T-helper 1 cell treated with Interleukin-12 subunit alpha and Interleukin-12 subunit beta and Interleukin-4 antibody, amounts not matched to agents 30 ng/mL and 1 ng/mL, for 36 hours (primary cell): ENCODE results near the gene GGA1. TPM values are rescaled to one million over a fixed set of nuclear protein-coding genes. Genes with fewer than 3 reads are reported as not detected.
"Not testable (repeated sequence)": the region's sequence is repeated elsewhere in the genome, so short reads cannot be mapped to it uniquely, and the experiment has no call there.

Source experiments
- intact Hi-C: fragments of 100-400 bp; cut with micrococcal nuclease; formaldehyde crosslinking; loops from one replicate; pipeline ENCODE4 v1.15.1; 2024
- total RNA-seq: library from RNA; stranded (reverse); gene quantifications from 2 replicates; pipeline ENCODE4 v1.2.3, GENCODE V29; 2022

GGA1 gene
- total RNA-seq, 1 donor from 2014 or later: 67.2 TPM

- intact Hi-C loops: loop anchor here (10.0 kb wide), 1 partner anchor 795 kb away; the partner anchor contains the start of gene IFT27
Observed at GRCh38 chr22:37569921-37570660, 38.5 kb upstream of the GGA1 start.

DNA sequence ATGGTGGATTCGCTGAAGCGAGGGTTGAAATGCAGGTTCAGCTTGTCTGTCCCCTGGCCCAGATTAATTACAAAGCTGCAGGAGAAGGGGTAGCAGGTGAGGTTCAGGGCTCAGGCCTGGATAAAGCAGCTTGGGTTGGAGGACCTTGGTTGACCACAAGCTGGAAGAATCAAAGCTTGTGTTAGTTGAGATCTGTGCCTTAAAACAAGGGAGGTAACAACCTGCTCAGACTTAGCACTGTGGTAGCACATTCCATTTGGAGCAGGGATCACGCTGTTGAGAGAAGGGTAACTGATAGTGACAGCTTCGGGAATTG is 38.0 kb upstream of the GGA1 start:
- intact Hi-C loops: no loop called here

GRCh38 chr22:37571258-37571991 is 37.2 kb upstream of the GGA1 start:
- intact Hi-C loops: no loop called here

DNA sequence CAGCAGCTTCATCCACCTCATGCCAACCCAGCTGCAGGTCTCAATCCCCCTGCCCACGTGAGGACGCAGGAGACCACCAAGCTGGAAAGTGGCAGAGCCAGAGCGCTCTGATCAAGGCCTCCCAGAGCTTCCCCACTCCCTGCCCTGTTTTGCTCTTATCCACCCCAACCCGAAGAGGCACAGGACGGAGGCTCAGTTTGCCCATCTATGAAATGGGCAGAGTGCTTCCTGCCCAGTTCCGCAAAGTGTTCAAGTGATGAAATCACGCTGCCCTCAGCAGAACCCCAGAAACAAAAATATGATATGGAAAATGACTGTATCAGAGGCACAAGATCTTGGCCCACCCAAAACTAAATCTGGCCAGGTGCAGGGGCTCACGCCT is 36.7 kb upstream of the GGA1 start:
- intact Hi-C loops: loop anchor here (2.0 kb wide), 1 partner anchor 15 kb away; no protein-coding TSS in a partner anchor

DNA sequence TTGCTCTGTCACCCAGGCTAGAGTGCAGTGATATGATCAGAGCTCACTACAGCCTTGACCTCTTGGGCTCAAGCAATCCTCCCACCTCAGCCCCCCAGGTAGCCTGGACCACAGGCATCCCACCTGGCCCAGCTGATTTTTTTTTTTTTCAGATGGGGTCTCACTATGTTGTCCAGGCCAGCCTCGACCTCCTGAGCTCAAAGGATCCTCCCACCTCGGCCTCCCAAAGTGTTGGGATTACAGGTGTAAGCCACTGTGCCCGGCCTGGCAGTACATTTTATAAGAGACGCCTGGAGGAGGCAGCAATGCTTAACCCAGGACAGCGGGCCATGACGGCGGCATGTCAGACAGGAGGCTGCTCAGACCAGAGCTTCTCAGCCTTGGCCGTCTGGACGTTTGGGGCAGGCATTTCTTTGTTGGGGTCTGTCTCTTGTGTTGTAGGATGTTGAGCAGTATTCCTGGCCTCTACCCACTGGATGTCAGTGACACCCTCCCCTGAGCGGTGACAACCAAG is 33.1 kb upstream of the GGA1 start:
- intact Hi-C loops: no loop called here

GRCh38 chr22:37578002-37578401 is 30.6 kb upstream of the GGA1 start:
- intact Hi-C loops: no loop called here

DNA sequence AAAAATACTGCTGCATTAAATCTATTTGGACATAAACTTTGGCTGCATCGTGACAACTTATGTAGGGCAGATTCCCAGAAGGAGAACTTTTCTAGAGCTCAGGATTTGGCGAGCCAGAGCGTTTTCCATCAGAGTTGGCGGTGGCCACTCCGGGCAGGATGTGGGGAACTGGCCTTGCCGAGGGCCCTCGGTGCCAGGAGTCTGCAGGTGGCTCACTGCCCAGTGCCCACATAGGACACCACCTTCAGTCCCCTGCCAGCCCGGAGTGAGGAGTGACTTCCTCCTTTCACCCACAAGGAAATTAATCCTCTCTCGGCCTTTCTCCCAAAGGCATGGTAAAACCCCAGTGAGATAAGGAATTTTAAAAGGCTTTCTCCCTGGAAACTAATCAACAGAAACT is 27.1 kb upstream of the GGA1 start:
- intact Hi-C loops: no loop called here

- intact Hi-C loops: no loop called here
Observed at GRCh38 chr22:37582526-37582925, 26.1 kb upstream of the GGA1 start.

- intact Hi-C loops: no loop called here
Observed at GRCh38 chr22:37588546-37589215, 20.0 kb upstream of the GGA1 start.

GRCh38 chr22:37589636-37590035 is 19.0 kb upstream of the GGA1 start:
- intact Hi-C loops: loop anchor here (5.0 kb wide), 1 partner anchor 272 kb away; no protein-coding TSS in a partner anchor

GRCh38 chr22:37591081-37591480 is 17.6 kb upstream of the GGA1 start:
- intact Hi-C loops: loop anchor here (5.0 kb wide), 1 partner anchor 274 kb away; no protein-coding TSS in a partner anchor

GRCh38 chr22:37591823-37592404 is 16.7 kb upstream of the GGA1 start:
- intact Hi-C loops: loop anchor here (1.0 to 5.0 kb wide), 6 partner anchors 16 to 275 kb away; partner anchors contain the start of genes GGA1 and MFNG

GRCh38 chr22:37594237-37594636 is 14.4 kb upstream of the GGA1 start:
- intact Hi-C loops: loop anchor here (5.0 kb wide), 1 partner anchor 277 kb away; no protein-coding TSS in a partner anchor

DNA sequence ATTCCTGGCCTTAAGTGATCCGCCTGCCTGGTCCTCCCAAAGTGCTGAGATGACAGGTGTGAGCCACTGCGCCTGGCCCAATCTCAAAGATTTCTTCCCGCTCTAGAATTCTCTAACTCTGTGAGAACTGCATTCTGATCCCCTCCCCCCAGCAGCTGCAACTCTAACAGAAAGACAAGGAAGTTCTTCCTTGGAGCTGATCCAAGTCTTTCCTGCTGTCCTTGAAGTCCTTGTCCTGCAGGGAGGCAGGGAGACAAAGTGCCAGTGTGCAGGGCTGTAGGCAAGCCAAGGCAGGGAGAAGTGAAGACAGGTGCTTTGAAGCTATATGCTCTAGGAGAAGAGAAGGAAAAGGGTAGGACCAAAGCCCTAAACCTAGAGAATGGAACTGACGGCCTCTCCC is 9.5 kb upstream of the GGA1 start:
- intact Hi-C loops: no loop called here

GRCh38 chr22:37601203-37601539 is 7.5 kb upstream of the GGA1 start:
- intact Hi-C loops: no loop called here

GRCh38 chr22:37601540-37602442 is 6.8 kb upstream of the GGA1 start:
- intact Hi-C loops: no loop called here

- intact Hi-C loops: not testable (repeated sequence)
Observed at GRCh38 chr22:37602546-37603277, 5.9 kb upstream of the GGA1 start.

GRCh38 chr22:37604074-37604473 is 4.6 kb upstream of the GGA1 start:
- intact Hi-C loops: no loop called here

GRCh38 chr22:37604875-37605274 is 3.8 kb upstream of the GGA1 start:
- intact Hi-C loops: loop anchor here (5.0 kb wide), 6 partner anchors 68 to 597 kb away; partner anchors contain the start of genes C22orf23, MAFF, PLA2G6 and POLR2F
